Limb (tissue), 2 donors: ENCODE measurements around the gene BMERB1.
"Not testable (repeated sequence)": the region's sequence is repeated elsewhere in the genome, so short reads cannot be mapped to it uniquely, and the experiment has no call there.

Experiments
- DNase-seq, 2 donors: peaks; one replicate each; pipeline ENCODE4 v3.0.0-alpha.2; 2016; ENCODE audit errors: extremely low spot score in 2 of 2

The BMERB1 gene

GRCh38 chr16:15434425-15435215, at the start of gene BMERB1:
TSS of gene BMERB1 (plus strand) at chr16:15434588. CDS start at chr16:15434654, 66 bp downstream.
- peak; percentile 59 to 89 for DNase-seq

GRCh38 chr16:15388060-15388459, 46.3 kb upstream of the BMERB1 start:
- not testable (repeated sequence) for DNase-seq

GRCh38 chr16:15389916-15390315, 44.5 kb upstream of the BMERB1 start:
- DNase-seq: not testable (repeated sequence)

GRCh38 chr16:15393025-15393424, 41.4 kb upstream of the BMERB1 start:
- DNase-seq: not testable (repeated sequence)

GRCh38 chr16:15395631-15396508, 38.5 kb upstream of the BMERB1 start, which contains the start of gene MPV17L:
TSS of gene MPV17L (plus strand) at chr16:15395754. CDS start at chr16:15395898, 144 bp downstream.
- peak; percentile 4 to 67 for DNase-seq

GRCh38 chr16:15396509-15396829, 37.9 kb upstream of the BMERB1 start:
- not testable (repeated sequence) for DNase-seq

- no peak for DNase-seq
Measured at GRCh38 chr16:15396948-15397594, 37.3 kb upstream of the BMERB1 start.

GRCh38 chr16:15398618-15399316, 35.6 kb upstream of the BMERB1 start:
- DNase-seq: no peak

GRCh38 chr16:15399317-15399716, 35.1 kb upstream of the BMERB1 start:
- no peak for DNase-seq

GRCh38 chr16:15400314-15400713, 34.1 kb upstream of the BMERB1 start:
- DNase-seq: not testable (repeated sequence)

GRCh38 chr16:15401972-15402371, 32.4 kb upstream of the BMERB1 start:
- no peak for DNase-seq

- DNase-seq: no peak
Measured at GRCh38 chr16:15403392-15403995, 30.9 kb upstream of the BMERB1 start.

- not testable (repeated sequence) for DNase-seq
Measured at GRCh38 chr16:15404091-15404490, 30.3 kb upstream of the BMERB1 start.

- no peak for DNase-seq
Measured at GRCh38 chr16:15404792-15405191, 29.6 kb upstream of the BMERB1 start.

GRCh38 chr16:15407756-15408155, 26.6 kb upstream of the BMERB1 start:
- DNase-seq: not testable (repeated sequence)

GRCh38 chr16:15409476-15409875, 24.9 kb upstream of the BMERB1 start:
- DNase-seq: not testable (repeated sequence)

GRCh38 chr16:15415511-15415985, 18.8 kb upstream of the BMERB1 start:
- no peak for DNase-seq

- DNase-seq: no peak
Measured at GRCh38 chr16:15417197-15417596, 17.2 kb upstream of the BMERB1 start.

GRCh38 chr16:15418206-15418605, 16.2 kb upstream of the BMERB1 start:
- DNase-seq: no peak

GRCh38 chr16:15421696-15422095, 12.7 kb upstream of the BMERB1 start:
- not testable (repeated sequence) for DNase-seq

- no peak for DNase-seq
Measured at GRCh38 chr16:15422222-15422621, 12.2 kb upstream of the BMERB1 start.
